SU-DHL-6 (cell line): ENCODE measurements around the gene GRID1.

ENCODE experiments used
- H2AFZ ChIP-seq: fragments of 200-600 bp; sonication (generic); 2 replicates; pipeline ENCODE4 v1.6.1; 2014; ENCODE audit warnings: low read depth, mild to moderate bottlenecking, moderate library complexity, mixed read lengths, antibody characterized with exemption, low read length; ENCODE audit not compliant: severe bottlenecking
- H3F3A ChIP-seq: fragments of 200-600 bp; shearing (Covaris generic); 2 replicates; pipeline ENCODE4 v1.6.0; 2016; ENCODE audit warnings: antibody characterized with exemption, mild to moderate bottlenecking; ENCODE audit not compliant: insufficient read depth
- H3K27ac ChIP-seq: fragments of 200-600 bp; sonication (generic); 2 replicates; pipeline ENCODE4 v1.5.1; 2016; ENCODE audit warnings: low read depth, mild to moderate bottlenecking, low read length, moderate library complexity, mixed read lengths
- H3K27me3 ChIP-seq: fragments of 200-600 bp; sonication (generic), shearing (Covaris generic); 2 replicates; pipeline ENCODE4 v1.6.0; 2014; ENCODE audit warnings: mild to moderate bottlenecking, low read length
- H3K36me3 ChIP-seq: fragments of 200-600 bp; sonication (generic); 2 replicates; pipeline ENCODE4 v1.6.1; 2014; ENCODE audit warnings: mild to moderate bottlenecking, low read length, mixed read lengths
- H3K4me2 ChIP-seq: fragments of 300-600, 200-600 bp; shearing (Covaris generic), sonication (generic); 2 replicates; pipeline ENCODE4 v1.6.0; 2014; ENCODE audit warnings: low read length, low read depth, mild to moderate bottlenecking; ENCODE audit not compliant: poor library complexity, severe bottlenecking
- H3K4me3 ChIP-seq: fragments of 200-600 bp; sonication (generic); 2 replicates; pipeline ENCODE4 v1.5.1; 2014; ENCODE audit warnings: antibody characterized with exemption, low read length, mild to moderate bottlenecking, mixed read lengths; ENCODE audit not compliant: insufficient read depth, poor library complexity, severe bottlenecking
- H3K79me2 ChIP-seq: fragments of 200-600 bp; sonication (generic); 2 replicates; pipeline ENCODE4 v1.6.1; 2014; ENCODE audit warnings: mild to moderate bottlenecking, low read length, moderate library complexity; ENCODE audit not compliant: insufficient read depth
- H3K9ac ChIP-seq: fragments of 200-600 bp; sonication (generic); 2 replicates; pipeline ENCODE4 v1.7.0; 2014; ENCODE audit warnings: mild to moderate bottlenecking, low read length
- H3K9me2 ChIP-seq: fragments of 200-600 bp; sonication (generic); replicated peaks from 2 replicates; pipeline ENCODE4 v1.6.1; 2014; ENCODE audit warnings: low read length; ENCODE audit not compliant: insufficient read depth
- H3K9me3 ChIP-seq: fragments of 200-600 bp; sonication (generic); 2 replicates; pipeline ENCODE4 v1.6.1; 2014; ENCODE audit warnings: low read length, mixed read lengths; ENCODE audit not compliant: insufficient read depth
- H4K20me1 ChIP-seq: fragments of 200-600 bp; sonication (generic); 2 replicates; pipeline ENCODE4 v1.6.1; 2014; ENCODE audit warnings: low read depth, mild to moderate bottlenecking, antibody characterized with exemption, low read length, moderate library complexity, mixed read lengths
- CTCF ChIP-seq: fragments of 200-600 bp; sonication (generic); IDR thresholded peaks from one replicate; pipeline ENCODE4 v1.5.1; 2017; ENCODE audit warnings: antibody characterized with exemption, mild to moderate bottlenecking, low read length, moderate library complexity; ENCODE audit not compliant: insufficient read depth, poor library complexity, severe bottlenecking
- EZH2phosphoT487 ChIP-seq: fragments of 200-600 bp; sonication (generic), shearing (Covaris generic); conservative IDR thresholded peaks from 2 replicates; pipeline ENCODE4 v1.6.1; 2018; ENCODE audit warnings: mild to moderate bottlenecking, antibody characterized with exemption, low read length, moderate library complexity, mixed read lengths

Gene GRID1

GRCh38 chr10:85961073-85961472, 405.5 kb downstream of the GRID1 start:
- peaks cover 2% of the 10 kb centered on the region; the same call in 1 of the 2 replicates for H3K27me3 ChIP-seq
- TF ChIP-seq CTCF (no peak), EZH2phosphoT487 (no peak)
- H3K79me2 ChIP-seq, result no peaks in the 10 kb centered on the region
- no peaks in the 10 kb centered on the region for H4K20me1 ChIP-seq
- no peaks in the 10 kb centered on the region for H3K9me2 ChIP-seq
- H3K4me2 ChIP-seq, result no peak overlapping the region
- H3K9me3 ChIP-seq, result no peaks in the 10 kb centered on the region
- H3K27ac ChIP-seq, result no peak overlapping the region
- no peaks in the 10 kb centered on the region for H3F3A ChIP-seq
- no peak overlapping the region for H2AFZ ChIP-seq
- no peak overlapping the region for H3K9ac ChIP-seq
- H3K4me3 ChIP-seq, result no peak overlapping the region
- H3K36me3 ChIP-seq, result no peaks in the 10 kb centered on the region

- Histone ChIP-seq H3K79me2 (no peaks in the 10 kb centered on the region), H3K9me2 (no peaks in the 10 kb centered on the region), H3K27me3 (peaks cover 2% of the 10 kb centered on the region; the same call in 1 of the 2 replicates), H3K4me3 (no peak overlapping the region), H2AFZ (no peak overlapping the region), H3K36me3 (no peaks in the 10 kb centered on the region), H3K4me2 (no peak overlapping the region), H3K9me3 (no peaks in the 10 kb centered on the region), H3F3A (no peaks in the 10 kb centered on the region), H3K9ac (no peak overlapping the region), H3K27ac (no peak overlapping the region), H4K20me1 (no peaks in the 10 kb centered on the region)
- TF ChIP-seq CTCF, result no peak
Measured at GRCh38 chr10:85959239-85959638, 407.4 kb downstream of the GRID1 start.

- no peaks in the 10 kb centered on the region for H4K20me1 ChIP-seq
- H3K9me2 ChIP-seq, result no peaks in the 10 kb centered on the region
- no peak overlapping the region for H3K9ac ChIP-seq
- H3K9me3 ChIP-seq, result no peaks in the 10 kb centered on the region
- no peaks in the 10 kb centered on the region for H3F3A ChIP-seq
- H3K27ac ChIP-seq, result no peak overlapping the region
- no peaks in the 10 kb centered on the region for H3K79me2 ChIP-seq
- H3K27me3 ChIP-seq, result no peaks in the 10 kb centered on the region
- H2AFZ ChIP-seq, result no peak overlapping the region
- no peak overlapping the region for H3K4me3 ChIP-seq
- no peak overlapping the region for H3K4me2 ChIP-seq
- no peak for TF ChIP-seq EZH2phosphoT487
- no peak for TF ChIP-seq CTCF
- H3K36me3 ChIP-seq, result no peaks in the 10 kb centered on the region
Measured at GRCh38 chr10:85950921-85951320, 415.7 kb downstream of the GRID1 start.
